ENCODE measurements around the gene PTPRN2. TPM values are rescaled to one million over a fixed set of nuclear protein-coding genes. Genes with fewer than 3 reads are reported as not detected.
"Not testable (repeated sequence)": the region's sequence is repeated elsewhere in the genome, so short reads cannot be mapped to it uniquely, and the experiment has no call there.

Gene PTPRN2
- polyA plus RNA-seq, 6 donors from 2014 or later: 1.4 to 4.6 (median 3.8) TPM

DNA sequence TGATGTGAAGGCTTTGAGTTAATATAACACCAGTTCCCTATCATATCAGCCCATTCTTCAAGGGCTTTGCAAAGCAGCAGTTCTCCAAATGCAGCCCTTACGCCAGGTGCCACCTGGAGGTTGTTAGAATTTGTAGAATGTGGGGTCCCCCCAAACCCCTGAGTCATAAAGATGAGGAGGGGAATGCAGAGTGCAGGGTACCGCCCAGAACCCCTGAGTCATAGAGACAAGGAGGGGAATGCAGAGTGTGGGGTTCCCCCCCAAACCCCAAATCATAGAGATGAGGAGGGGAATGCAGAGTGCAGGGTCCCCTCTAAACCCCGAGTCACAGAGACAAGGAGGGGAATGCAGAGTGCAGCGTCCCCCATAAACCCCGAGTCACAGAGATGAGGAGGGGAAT, 605.8 kb downstream of the PTPRN2 start:
- no peaks in the 10 kb centered on the region for H3K27me3 Mint-ChIP-seq
- no peak for ATAC-seq (ENCODE audit: low read depth in 2 of 2)
- H3K27ac Mint-ChIP-seq: no peak overlapping the region

DNA sequence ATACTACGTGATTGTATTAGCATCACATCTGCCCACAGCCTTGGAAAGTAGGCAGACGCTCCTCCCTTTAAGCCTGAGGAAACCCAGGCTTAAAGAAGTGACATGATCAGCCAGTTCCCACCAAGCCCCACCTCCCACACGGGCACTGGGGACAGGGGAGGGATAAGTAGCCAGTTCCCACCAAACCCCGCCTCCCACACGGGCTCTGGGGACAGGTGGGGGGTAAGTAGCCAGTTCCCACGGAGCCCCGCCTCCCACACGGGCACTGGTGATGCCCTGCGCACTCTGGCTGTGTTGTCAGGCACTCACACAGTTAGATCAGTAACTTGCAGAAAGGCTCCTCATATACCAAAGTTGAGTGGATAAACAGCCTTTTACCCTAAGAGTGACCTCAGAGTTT, 606.8 kb downstream of the PTPRN2 start:
- Mint-ChIP-seq H3K36me3 (peaks cover 0 to 7% of the 10 kb centered on the region in 2 donors), H3K27me3 (no peaks in the 10 kb centered on the region), H3K4me1 (peaks cover 0 to 4% (median 0%) of the 10 kb centered on the region in 3 donors), H3K9me3 (peaks cover 0 to 10% (median 4%) of the 10 kb centered on the region in 7 donors), H3K4me3 (no peak overlapping the region), H3K27ac (no peak overlapping the region)
- DNase-seq (no peak), ATAC-seq (ENCODE audit: low read depth in 2 of 2) (no peak)

More for the DNA sequence above, 605.8 kb downstream of the PTPRN2 start:
- H3K9me3 Mint-ChIP-seq: peaks cover 0 to 5% (median 2%) of the 10 kb centered on the region in 7 donors
- H3K4me3 Mint-ChIP-seq: no peak overlapping the region
- peaks cover 0 to 4% (median 0%) of the 10 kb centered on the region in 3 donors for H3K4me1 Mint-ChIP-seq
- no peak for DNase-seq
- peaks cover 0 to 7% of the 10 kb centered on the region in 2 donors for H3K36me3 Mint-ChIP-seq

DNA sequence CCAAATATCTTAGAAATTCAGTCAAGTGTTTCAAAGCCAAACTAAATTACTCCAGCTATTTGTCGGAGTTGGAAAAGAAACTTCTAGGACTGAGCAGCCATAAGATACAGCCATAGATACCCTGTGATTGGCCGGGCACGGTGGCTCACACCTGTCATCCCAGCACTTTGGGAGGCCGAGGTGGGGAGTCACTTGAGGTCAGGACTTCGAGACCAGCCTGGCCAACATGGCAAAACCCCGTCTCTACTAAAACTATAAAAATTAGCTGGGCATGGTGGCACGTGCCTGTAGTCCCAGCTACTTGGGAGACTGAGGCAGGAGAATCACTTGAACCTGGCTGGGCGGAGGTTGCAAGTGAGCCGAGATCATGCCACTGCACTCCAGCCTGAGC, 607.3 kb downstream of the PTPRN2 start:
- ATAC-seq (ENCODE audit: low read depth in 2 of 2); H3K4me3 Mint-ChIP-seq; H3K27me3 Mint-ChIP-seq; DNase-seq; H3K4me1 Mint-ChIP-seq: not testable (repeated sequence)
- Mint-ChIP-seq H3K9me3 (peaks cover 2 to 12% (median 6%) of the 10 kb centered on the region in 7 donors), H3K36me3 (peaks cover 0 to 11% of the 10 kb centered on the region in 2 donors), H3K27ac (peak overlapping the region in 1 of 6 donors; percentile 38)

DNA sequence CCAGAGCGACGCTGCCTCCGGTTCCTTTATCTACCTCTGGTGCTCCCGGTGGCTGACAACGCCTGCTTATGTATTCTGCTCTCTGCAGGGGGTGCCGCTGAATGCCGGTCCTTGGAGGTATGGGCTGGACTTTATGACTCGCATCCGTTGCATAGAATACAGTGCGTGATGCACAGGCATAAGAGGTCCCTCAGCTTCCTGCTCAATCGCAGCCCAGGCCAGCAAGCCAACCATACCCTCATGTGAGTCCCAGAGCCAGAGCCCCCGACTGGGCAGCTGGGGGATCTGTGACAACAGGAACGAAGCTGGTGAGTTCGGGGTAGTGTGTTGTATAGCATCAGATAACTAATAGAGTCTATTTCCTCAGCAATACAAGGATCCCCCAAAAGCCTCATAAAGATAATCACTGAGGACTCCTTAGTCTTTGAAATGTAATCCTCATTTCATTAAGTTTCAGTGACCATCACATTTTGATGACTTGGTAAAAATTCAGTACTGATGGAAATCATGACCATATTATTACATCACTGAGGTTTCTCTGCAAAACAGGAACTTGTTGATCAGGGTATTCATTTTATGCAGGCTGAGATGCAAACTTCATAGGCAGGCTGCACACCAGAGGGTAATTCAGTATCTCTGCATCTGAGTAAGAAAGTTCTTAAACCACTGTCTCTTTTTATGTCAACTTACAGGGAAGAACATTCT, 607.8 kb downstream of the PTPRN2 start:
- Mint-ChIP-seq H3K9me3 (peaks cover 6 to 16% (median 10%) of the 10 kb centered on the region in 7 donors), H3K4me3 (no peak overlapping the region), H3K36me3 (peaks cover 0 to 12% of the 10 kb centered on the region in 2 donors), H3K27me3 (no peaks in the 10 kb centered on the region), H3K4me1 (peaks cover 0 to 1% (median 0%) of the 10 kb centered on the region in 3 donors), H3K27ac (no peak overlapping the region)
- ATAC-seq (ENCODE audit: low read depth in 2 of 2) (no peak), DNase-seq (no peak)

DNA sequence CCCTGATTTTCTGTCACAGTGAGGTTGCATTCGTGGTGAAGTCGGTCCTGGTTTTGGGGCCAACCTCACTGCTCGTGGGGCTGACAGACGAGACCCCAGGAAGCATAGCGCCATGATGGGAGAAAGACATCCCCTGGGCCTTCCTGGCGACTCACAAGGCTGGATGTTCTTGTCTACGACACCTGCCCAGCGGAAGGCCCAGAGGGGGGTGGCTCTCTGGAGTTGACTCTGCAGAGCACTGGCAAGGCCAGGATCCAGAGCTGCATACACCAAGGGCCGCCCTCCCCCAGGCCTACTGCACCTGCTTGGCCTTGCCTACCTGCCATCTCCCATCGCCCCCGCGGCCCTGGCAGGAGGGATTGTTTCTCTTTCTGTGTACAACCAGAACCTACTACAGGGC, 608.9 kb downstream of the PTPRN2 start:
- Mint-ChIP-seq H3K27me3 (no peaks in the 10 kb centered on the region), H3K4me1 (no peaks in the 10 kb centered on the region), H3K9me3 (peaks cover 3 to 20% (median 16%) of the 10 kb centered on the region in 7 donors), H3K36me3 (peaks cover 0 to 9% of the 10 kb centered on the region in 2 donors), H3K4me3 (no peak overlapping the region), H3K27ac (no peak overlapping the region)
- ATAC-seq (ENCODE audit: low read depth in 2 of 2) (no peak), DNase-seq (no peak)

DNA sequence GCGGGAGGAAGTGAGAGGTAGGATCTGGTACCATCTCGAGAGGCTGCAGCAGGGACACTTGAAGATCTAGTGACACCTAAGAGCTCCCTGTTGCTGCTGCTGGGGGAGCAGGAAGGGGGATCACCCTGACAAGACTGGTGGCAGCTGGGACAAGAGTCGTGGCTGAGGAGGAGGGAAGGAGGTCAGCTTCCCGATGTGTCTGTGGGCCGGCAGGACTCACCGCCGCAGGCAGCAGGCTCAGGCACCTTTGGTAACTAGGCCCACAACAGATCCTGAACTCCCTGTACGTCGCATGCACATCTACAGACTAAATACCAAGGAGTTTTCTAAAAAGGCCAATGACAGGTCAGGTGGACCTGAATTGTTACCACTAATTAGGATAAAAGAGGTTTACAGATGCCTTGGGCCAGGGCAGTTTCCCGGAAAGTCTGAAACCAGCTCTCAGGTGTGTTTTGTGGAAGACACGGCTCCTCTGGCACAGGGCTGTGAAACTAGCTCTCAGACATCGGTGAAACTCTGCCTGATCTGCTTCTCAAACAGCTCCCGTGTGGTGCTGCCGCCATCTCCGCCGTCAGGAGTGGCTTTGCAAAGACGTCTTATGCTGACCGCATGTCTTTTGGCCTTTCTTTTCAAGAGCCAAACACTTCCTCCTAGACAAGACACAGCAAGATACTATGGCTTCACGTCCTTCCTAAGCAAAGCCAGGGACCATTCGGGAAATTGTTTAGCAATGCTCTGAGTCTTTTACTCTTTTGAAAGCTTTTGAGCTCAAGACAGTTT, 609.7 kb downstream of the PTPRN2 start:
- Mint-ChIP-seq H3K27me3 (no peaks in the 10 kb centered on the region), H3K4me1 (no peaks in the 10 kb centered on the region), H3K27ac (no peak overlapping the region), H3K4me3 (no peak overlapping the region), H3K9me3 (peaks cover 4 to 25% (median 17%) of the 10 kb centered on the region in 7 donors), H3K36me3 (peaks cover 0 to 9% of the 10 kb centered on the region in 2 donors)
- DNase-seq (no peak), ATAC-seq (ENCODE audit: low read depth in 2 of 2) (no peak)

DNA sequence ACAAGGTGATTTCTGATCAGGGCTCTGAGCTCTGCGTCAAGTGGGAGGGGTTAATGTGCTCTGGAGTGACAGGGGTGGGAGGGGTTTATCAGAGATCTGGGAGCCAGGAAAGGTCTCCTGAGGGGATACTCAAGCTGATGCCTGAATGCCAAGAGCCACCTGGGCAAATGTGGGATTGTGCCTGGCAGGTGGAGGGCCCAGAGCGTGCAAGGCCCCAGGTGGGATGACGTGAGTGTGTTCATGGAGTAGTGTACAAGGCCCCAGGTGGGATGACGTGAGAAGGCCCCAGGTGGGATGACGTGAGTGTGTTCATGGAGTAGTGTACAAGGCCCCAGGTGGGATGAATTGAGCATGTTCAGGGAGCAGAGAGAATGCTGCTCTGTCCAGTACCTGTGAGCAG, 610.3 kb downstream of the PTPRN2 start:
- Mint-ChIP-seq H3K27ac (peak overlapping the region in 1 of 6 donors; percentile 53), H3K9me3 (peaks cover 5 to 27% (median 17%) of the 10 kb centered on the region in 7 donors), H3K27me3 (no peaks in the 10 kb centered on the region), H3K4me3 (no peak overlapping the region), H3K4me1 (no peaks in the 10 kb centered on the region), H3K36me3 (peaks cover 0 to 9% of the 10 kb centered on the region in 2 donors)
- DNase-seq (no peak), ATAC-seq (ENCODE audit: low read depth in 2 of 2) (no peak)

DNA sequence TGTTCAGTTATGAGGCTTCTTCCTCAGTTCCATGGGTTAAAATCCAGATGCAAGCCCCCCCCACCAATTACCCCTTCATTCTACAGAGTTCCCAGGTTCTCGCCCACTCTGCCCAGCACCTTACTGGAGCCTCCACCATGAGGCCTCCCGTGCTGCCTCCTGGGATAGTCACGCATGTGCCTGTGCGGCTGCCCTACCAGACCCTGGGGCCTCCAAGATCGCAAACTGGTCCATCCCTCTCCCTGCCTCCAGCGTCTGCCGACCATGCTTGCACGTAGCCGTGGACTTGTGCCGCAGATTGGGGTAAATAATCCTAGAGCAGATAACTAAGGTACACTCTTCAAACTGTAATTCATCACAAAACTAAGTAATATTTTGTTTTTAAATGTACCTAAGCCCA, 611.2 kb downstream of the PTPRN2 start:
- Mint-ChIP-seq H3K36me3 (peaks cover 0 to 9% of the 10 kb centered on the region in 2 donors), H3K27me3 (no peaks in the 10 kb centered on the region), H3K4me1 (no peaks in the 10 kb centered on the region), H3K9me3 (peaks cover 8 to 34% (median 17%) of the 10 kb centered on the region in 7 donors), H3K27ac (no peak overlapping the region), H3K4me3 (no peak overlapping the region)
- no peak for DNase-seq
- no peak for ATAC-seq (ENCODE audit: low read depth in 2 of 2)

DNA sequence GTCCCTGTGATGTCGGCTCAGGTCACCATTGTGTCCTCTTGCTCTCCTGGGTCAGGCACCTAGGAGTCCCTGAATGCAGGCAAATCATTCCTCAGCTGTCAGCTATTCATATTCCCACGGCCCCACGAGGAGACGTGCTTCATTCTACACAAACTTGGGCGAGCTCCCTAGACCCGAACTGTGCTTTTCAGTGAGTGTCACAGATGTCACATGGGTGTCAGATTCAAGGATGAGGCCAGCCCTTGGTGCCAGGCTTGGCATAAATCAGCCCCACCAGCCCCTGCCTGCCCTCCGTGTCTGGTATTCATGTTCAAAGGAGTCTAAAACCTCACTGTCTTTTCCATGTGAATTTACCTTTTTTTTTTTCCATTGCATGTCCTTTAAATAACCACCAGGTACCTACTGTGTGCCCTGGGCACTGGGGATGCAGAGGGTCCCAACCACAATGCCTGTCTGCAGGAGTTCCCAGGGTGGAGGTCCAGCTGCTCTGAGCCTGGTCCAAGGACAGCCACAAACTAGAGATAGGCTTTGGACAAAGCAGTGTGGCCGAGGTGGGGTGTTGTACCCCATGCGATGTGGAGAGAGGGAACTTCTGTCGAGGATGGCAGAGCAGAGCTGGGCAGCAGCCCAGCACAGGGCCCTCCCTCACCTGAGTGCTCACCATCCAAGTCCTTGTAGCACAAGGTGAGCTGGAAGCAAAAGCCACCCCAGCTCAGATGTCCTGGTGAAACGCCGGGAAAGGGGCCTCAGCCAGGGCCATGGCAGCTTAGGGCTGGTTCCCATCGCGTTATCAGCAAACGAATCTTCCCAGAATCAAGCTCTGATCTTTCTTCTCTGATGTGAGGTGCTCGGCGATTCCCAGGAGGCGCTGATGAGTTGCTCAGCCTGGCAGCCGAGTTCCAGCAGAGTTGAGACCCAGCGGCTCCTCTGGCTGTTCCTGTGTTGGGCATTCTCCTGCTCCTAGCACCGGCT, 611.9 kb downstream of the PTPRN2 start:
- Mint-ChIP-seq H3K4me1 (no peaks in the 10 kb centered on the region), H3K36me3 (peaks cover 0 to 9% of the 10 kb centered on the region in 2 donors), H3K27ac (peak overlapping the region in 1 of 6 donors; percentile 61), H3K9me3 (peaks cover 10 to 38% (median 24%) of the 10 kb centered on the region in 7 donors), H3K4me3 (peak overlapping the region in 1 of 8 donors; percentile 18), H3K27me3 (no peaks in the 10 kb centered on the region)
- DNase-seq (no peak), ATAC-seq (ENCODE audit: low read depth in 2 of 2) (no peak)

DNA sequence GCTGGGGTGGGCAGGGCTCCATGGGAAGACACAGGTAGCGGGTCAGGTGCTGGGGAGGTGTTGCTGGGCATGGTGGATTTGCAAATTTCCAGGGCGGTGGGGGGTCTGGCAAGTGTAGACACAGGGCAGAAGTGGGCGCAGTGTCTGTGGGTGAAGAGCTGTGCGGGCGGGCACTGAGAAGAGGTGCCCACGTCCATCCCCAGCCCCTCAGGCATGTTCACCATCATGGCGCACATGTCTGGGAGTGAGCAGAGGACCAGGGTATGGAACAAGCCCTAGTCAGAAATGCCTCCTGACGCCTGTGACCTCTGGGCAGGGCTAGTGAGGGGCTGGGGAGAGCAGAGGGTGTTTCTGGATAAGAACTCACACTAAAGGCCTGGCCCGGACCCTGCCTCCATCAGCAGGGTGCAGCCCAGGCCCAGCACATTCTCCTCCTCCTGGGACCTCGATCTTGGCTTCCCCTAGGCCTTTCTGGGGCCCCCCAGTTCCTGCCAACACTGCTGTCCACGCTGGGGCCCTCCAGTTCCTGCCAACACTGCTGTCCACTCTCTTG, 612.9 kb downstream of the PTPRN2 start:
- Mint-ChIP-seq H3K4me3 (no peak overlapping the region), H3K27me3 (no peaks in the 10 kb centered on the region), H3K4me1 (no peaks in the 10 kb centered on the region), H3K36me3 (peaks cover 0 to 9% of the 10 kb centered on the region in 2 donors), H3K27ac (no peak overlapping the region), H3K9me3 (peaks cover 11 to 44% (median 29%) of the 10 kb centered on the region in 7 donors)
- ATAC-seq (ENCODE audit: low read depth in 2 of 2) (no peak), DNase-seq (no peak)

DNA sequence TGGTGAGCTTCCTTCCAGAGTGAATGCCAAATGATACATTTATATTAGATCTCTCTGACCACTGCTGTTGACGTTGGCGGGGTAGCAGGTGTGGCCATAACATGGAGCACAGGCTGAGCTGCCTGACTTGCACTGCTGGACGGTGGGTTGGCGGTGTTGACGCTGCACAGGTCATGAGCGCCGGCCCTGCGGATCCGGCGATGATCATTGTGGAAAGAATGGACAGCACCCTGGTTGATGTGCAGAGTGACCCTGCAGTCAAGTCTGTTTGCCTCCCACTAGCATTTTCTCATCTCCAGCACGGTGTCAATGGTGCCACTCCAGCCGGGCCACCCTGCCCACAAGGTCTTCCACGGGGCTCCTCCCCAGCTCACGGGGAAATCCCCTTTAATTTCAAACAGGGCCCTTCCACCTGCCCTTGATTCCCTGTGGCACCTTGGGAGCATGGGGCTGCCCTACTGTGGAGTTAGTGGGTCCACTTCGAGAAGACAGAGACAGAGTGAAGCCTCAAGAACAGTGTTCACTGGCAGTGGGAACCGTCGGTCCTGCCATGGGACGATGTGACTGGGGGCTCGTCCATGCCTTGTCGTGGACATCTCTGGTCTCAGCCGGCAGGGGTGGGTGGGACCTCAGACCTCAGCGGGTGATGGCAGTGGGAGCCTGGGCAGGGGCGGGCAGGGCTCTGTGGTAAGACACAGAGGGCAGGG, 613.5 kb downstream of the PTPRN2 start:
- H3K4me3 Mint-ChIP-seq: no peak overlapping the region

DNA sequence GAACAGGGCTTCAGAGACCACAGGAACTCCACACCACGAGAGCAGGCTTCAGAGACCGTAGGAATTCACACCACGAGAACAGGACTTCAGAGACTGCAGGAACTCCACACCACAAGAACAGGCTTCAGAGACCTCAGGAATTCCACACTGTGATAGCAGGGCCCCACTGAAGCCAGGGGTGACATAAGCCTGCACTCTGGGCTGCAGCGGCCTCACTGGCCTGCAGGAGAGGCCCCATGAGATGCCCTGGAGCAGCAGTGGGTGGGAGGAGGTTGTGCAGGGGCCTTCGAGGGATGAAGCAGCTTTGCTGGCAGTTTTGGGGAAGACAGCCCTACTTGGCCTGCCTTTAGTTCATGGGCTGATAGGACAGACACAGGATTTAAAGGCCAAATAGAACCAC, 614.7 kb downstream of the PTPRN2 start:
- Mint-ChIP-seq H3K9me3 (peaks cover 11 to 59% (median 34%) of the 10 kb centered on the region in 7 donors), H3K27ac (no peak overlapping the region)

More for the DNA sequence above, 613.5 kb downstream of the PTPRN2 start:
- DNase-seq (no peak), ATAC-seq (ENCODE audit: low read depth in 2 of 2) (no peak)
- Mint-ChIP-seq H3K27me3 (no peaks in the 10 kb centered on the region), H3K4me1 (no peaks in the 10 kb centered on the region), H3K27ac (no peak overlapping the region), H3K9me3 (peaks cover 11 to 49% (median 29%) of the 10 kb centered on the region in 7 donors), H3K36me3 (peaks cover 0 to 9% of the 10 kb centered on the region in 2 donors)

More for the DNA sequence above, 614.7 kb downstream of the PTPRN2 start:
- peaks cover 0 to 9% of the 10 kb centered on the region in 2 donors for H3K36me3 Mint-ChIP-seq
- H3K4me1 Mint-ChIP-seq: no peaks in the 10 kb centered on the region
- H3K4me3 Mint-ChIP-seq: no peak overlapping the region
- no peaks in the 10 kb centered on the region for H3K27me3 Mint-ChIP-seq
- DNase-seq: no peak
- no peak for ATAC-seq (ENCODE audit: low read depth in 2 of 2)
